GM03348 (cell line): Measurements from ENCODE around the gene CBR1.
"Not testable (repeated sequence)": the region's sequence is repeated elsewhere in the genome, so short reads cannot be mapped to it uniquely, and the experiment has no call there.

Source experiments
- DNase-seq: peaks from one replicate; pipeline ENCODE4 v3.0.0; 2012; ENCODE audit warnings: low spot score

CBR1 gene

GRCh38 chr21:36048357-36048756 lies 21.5 kb upstream of the CBR1 start:
- DNase-seq: no peak

GRCh38 chr21:36052860-36053714 lies 16.7 kb upstream of the CBR1 start:
- DNase-seq: no peak

GRCh38 chr21:36053715-36054062 lies 16.1 kb upstream of the CBR1 start:
- no peak for DNase-seq

GRCh38 chr21:36055551-36055950 lies 14.3 kb upstream of the CBR1 start:
- DNase-seq: no peak

- peak; percentile 63 for DNase-seq
Observed at GRCh38 chr21:36059823-36060158, 10.0 kb upstream of the CBR1 start.

- peak; percentile 98 for DNase-seq
Observed at GRCh38 chr21:36060159-36060921, 9.5 kb upstream of the CBR1 start, which contains the start of gene SETD4. TSS of gene SETD4 (minus strand) at chr21:36060526. CDS start at chr21:36058888, 1,638 bp downstream.

- DNase-seq: no peak
Observed at GRCh38 chr21:36061445-36061844, 8.4 kb upstream of the CBR1 start.

GRCh38 chr21:36063375-36064084 lies 6.3 kb upstream of the CBR1 start:
- DNase-seq: no peak

GRCh38 chr21:36064085-36064460 lies 5.8 kb upstream of the CBR1 start:
- DNase-seq: no peak

- peak; percentile 38 for DNase-seq
Observed at GRCh38 chr21:36065497-36066036, 4.3 kb upstream of the CBR1 start.

- no peak for DNase-seq
Observed at GRCh38 chr21:36068748-36069398, 951 bp upstream of the CBR1 start.

GRCh38 chr21:36070999-36071398 lies 1.2 kb downstream of the CBR1 start:
- no peak for DNase-seq

- DNase-seq: no peak
Observed at GRCh38 chr21:36072453-36073162, 2.8 kb downstream of the CBR1 start.

- DNase-seq: no peak
Observed at GRCh38 chr21:36073181-36073580, 3.4 kb downstream of the CBR1 start.

- DNase-seq: not testable (repeated sequence)
Observed at GRCh38 chr21:36073911-36074310, 4.1 kb downstream of the CBR1 start.

GRCh38 chr21:36075171-36075570 lies 5.3 kb downstream of the CBR1 start:
- no peak for DNase-seq

GRCh38 chr21:36075953-36076352 lies 6.1 kb downstream of the CBR1 start:
- DNase-seq: no peak

GRCh38 chr21:36076878-36077655 lies 7.2 kb downstream of the CBR1 start:
- DNase-seq: no peak

GRCh38 chr21:36077758-36078157 lies 7.9 kb downstream of the CBR1 start:
- DNase-seq: no peak

- no peak for DNase-seq
Observed at GRCh38 chr21:36079010-36079649, 9.3 kb downstream of the CBR1 start.
